Cardiac muscle cell (in vitro differentiated cells and primary cell): ENCODE measurements around the gene INSIG2. TPM values are rescaled to one million over a fixed set of nuclear protein-coding genes. Genes with fewer than 3 reads are reported as not detected.

Experiments
- DNase-seq, 2 donors: peaks; one replicate each; pipeline versions ENCODE4 v3.0.0 to v3.0.0-alpha.2; 2010 to 2017; ENCODE audit warnings: low read depth in 1 of 2, low spot score in 1 of 2
- H3K27ac ChIP-seq: fragments of 200-600 bp; sonication (generic); 2 replicates; pipeline ENCODE4 v1.5.1; 2016
- H3K27me3 ChIP-seq: fragments of 200-600 bp; sonication (generic); 2 replicates; pipeline ENCODE4 v1.6.0; 2016; ENCODE audit warnings: control low read depth
- H3K36me3 ChIP-seq: fragments of 200-600 bp; sonication (generic); 2 replicates; pipeline ENCODE4 v1.5.1; 2016; ENCODE audit warnings: control low read depth
- H3K4me1 ChIP-seq: fragments of 200-600 bp; sonication (generic); 2 replicates; pipeline ENCODE4 v1.8.1; 2017; ENCODE audit warnings: low read depth, mild to moderate bottlenecking, mixed run types
- H3K4me3 ChIP-seq: fragments of 200-600 bp; sonication (generic); 2 replicates; pipeline ENCODE4 v1.5.1; 2016; ENCODE audit warnings: mild to moderate bottlenecking
- H3K9me3 ChIP-seq: fragments of 200-600 bp; sonication (generic); 2 replicates; pipeline ENCODE4 v1.5.1; 2017; ENCODE audit warnings: low read depth, mild to moderate bottlenecking, control low read depth
- CTCF ChIP-seq: IDR thresholded peaks from 2 replicates; pipeline ENCODE4 v1.5.1; 2012; ENCODE audit warnings: low read depth, mild to moderate bottlenecking, low read length
- polyA plus RNA-seq: library from polyadenylated mRNA; unstranded; fragments of >200 nt; fragmentation: Nextera tagmentation; extraction: Ambion mirVana; gene quantifications from 2 replicates; pipeline ENCODE4 v1.2.1, GENCODE V29; 2016
- total RNA-seq: library from RNA; depleted of rRNA; stranded (reverse); fragments of >200 nt; gene quantifications from 2 replicates; pipeline ENCODE4 v1.2.3, GENCODE V29; 2016

INSIG2 gene
- total and polyA plus RNA-seq, 2 experiments from 2014 or later, result 12.4 to 62.2 TPM

- Histone ChIP-seq H3K27ac (no peak overlapping the region), H3K27me3 (no peaks in the 10 kb centered on the region), H3K4me3 (no peak overlapping the region), H3K9me3 (no peaks in the 10 kb centered on the region), H3K36me3 (no peaks in the 10 kb centered on the region), H3K4me1 (no peaks in the 10 kb centered on the region)
- DNase-seq, result no peak
- TF ChIP-seq CTCF, result no peak
Measured at GRCh38 chr2:118146315-118147283, 58.3 kb downstream of the INSIG2 start.

- H3K27ac ChIP-seq, result no peak overlapping the region
- no peaks in the 10 kb centered on the region for H3K27me3 ChIP-seq
- H3K4me3 ChIP-seq, result no peak overlapping the region
- no peaks in the 10 kb centered on the region for H3K9me3 ChIP-seq
- H3K4me1 ChIP-seq, result no peaks in the 10 kb centered on the region
- TF ChIP-seq CTCF, result no peak
- no peak for DNase-seq
- no peaks in the 10 kb centered on the region for H3K36me3 ChIP-seq
Measured at GRCh38 chr2:118148133-118148532, 59.9 kb downstream of the INSIG2 start.

GRCh38 chr2:118148809-118149208, 60.5 kb downstream of the INSIG2 start:
- no peak for TF ChIP-seq CTCF
- no peak overlapping the region for H3K27ac ChIP-seq
- no peaks in the 10 kb centered on the region for H3K4me1 ChIP-seq
- DNase-seq, result peak in 1 of 2 donors; percentile 8
- H3K27me3 ChIP-seq, result no peaks in the 10 kb centered on the region
- H3K9me3 ChIP-seq, result no peaks in the 10 kb centered on the region
- H3K4me3 ChIP-seq, result no peak overlapping the region
- no peaks in the 10 kb centered on the region for H3K36me3 ChIP-seq

GRCh38 chr2:118150294-118150693, 62.0 kb downstream of the INSIG2 start:
- Histone ChIP-seq H3K9me3 (no peaks in the 10 kb centered on the region), H3K4me1 (no peaks in the 10 kb centered on the region), H3K36me3 (no peaks in the 10 kb centered on the region), H3K27ac (no peak overlapping the region), H3K27me3 (no peaks in the 10 kb centered on the region), H3K4me3 (no peak overlapping the region)
- no peak for TF ChIP-seq CTCF
- DNase-seq, result no peak

GRCh38 chr2:118151831-118152230, 63.6 kb downstream of the INSIG2 start:
- H3K36me3 ChIP-seq, result no peaks in the 10 kb centered on the region
- no peak for TF ChIP-seq CTCF
- H3K27me3 ChIP-seq, result no peaks in the 10 kb centered on the region
- no peak for DNase-seq
- no peaks in the 10 kb centered on the region for H3K9me3 ChIP-seq
- H3K27ac ChIP-seq, result no peak overlapping the region
- H3K4me3 ChIP-seq, result no peak overlapping the region
- no peaks in the 10 kb centered on the region for H3K4me1 ChIP-seq
